ENCODE measurements around the gene CNTN4. TPM values are rescaled to one million over a fixed set of nuclear protein-coding genes. Genes with fewer than 3 reads are reported as not detected.

The CNTN4 gene
- total RNA-seq, 4 donors from 2014 or later: 33.6 to 112 (median 53.1) TPM

DNA sequence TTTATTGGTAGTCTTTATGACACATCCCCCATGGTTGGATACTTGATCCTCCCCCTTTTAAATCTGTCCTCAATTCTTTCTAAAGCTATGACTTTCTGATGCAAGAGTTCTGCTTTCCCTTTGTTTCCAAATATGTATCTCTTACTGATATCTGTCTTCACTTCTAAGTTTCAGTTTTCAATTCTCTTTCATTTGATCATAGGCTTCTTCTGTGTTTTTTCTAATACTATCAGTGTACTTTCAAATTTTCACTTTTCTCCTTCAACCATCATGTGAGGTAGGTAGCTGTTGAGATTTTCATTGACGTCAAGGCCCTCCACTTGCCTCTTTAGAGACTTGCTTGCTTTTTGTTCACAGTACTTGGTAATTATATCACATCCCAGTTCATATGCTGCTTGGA, 436.5 kb downstream of the CNTN4 start:
- Histone ChIP-seq H3K4me1 (no peaks in the 10 kb centered on the region), H3K27ac (no peak overlapping the region), H3K36me3 (no peaks in the 10 kb centered on the region), H3K4me3 (replicated peaks in 1 of 3) (no peak overlapping the region), H3K27me3 (no peaks in the 10 kb centered on the region), H3K9me3 (no peaks in the 10 kb centered on the region)
- TF ChIP-seq, protein P1, sequence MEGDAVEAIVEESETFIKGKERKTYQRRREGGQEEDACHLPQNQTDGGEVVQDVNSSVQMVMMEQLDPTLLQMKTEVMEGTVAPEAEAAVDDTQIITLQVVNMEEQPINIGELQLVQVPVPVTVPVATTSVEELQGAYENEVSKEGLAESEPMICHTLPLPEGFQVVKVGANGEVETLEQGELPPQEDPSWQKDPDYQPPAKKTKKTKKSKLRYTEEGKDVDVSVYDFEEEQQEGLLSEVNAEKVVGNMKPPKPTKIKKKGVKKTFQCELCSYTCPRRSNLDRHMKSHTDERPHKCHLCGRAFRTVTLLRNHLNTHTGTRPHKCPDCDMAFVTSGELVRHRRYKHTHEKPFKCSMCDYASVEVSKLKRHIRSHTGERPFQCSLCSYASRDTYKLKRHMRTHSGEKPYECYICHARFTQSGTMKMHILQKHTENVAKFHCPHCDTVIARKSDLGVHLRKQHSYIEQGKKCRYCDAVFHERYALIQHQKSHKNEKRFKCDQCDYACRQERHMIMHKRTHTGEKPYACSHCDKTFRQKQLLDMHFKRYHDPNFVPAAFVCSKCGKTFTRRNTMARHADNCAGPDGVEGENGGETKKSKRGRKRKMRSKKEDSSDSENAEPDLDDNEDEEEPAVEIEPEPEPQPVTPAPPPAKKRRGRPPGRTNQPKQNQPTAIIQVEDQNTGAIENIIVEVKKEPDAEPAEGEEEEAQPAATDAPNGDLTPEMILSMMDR (IDR thresholded peaks at IDR 0.05): no peak
- no peak for TF ChIP-seq POLR2A (IDR thresholded peaks at IDR 0.05)
- intact Hi-C loops (cut with DNase I): no loop called here
- 89% methylated on average over 1 of the region's 1 CpG for WGBS, 2 donors
- DNase-seq: no peak

DNA sequence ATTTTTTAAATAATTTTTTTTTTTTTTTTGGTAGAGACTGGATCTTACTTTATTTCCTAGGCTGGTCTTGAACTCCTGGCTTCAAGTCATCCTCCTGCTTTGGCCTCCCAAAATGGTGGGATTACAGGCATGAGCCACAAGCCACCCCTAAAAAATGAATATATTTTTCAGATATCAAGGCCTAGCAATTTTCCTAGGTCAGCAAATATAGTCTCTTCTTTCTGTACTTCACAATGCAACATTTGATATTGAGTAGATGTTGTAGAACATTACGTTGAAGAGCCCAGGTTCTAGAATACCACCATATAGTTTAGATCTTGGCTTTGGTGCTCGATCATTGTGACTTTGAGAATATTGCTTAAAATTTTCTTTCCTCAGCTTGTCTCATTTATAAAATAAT, 437.9 kb downstream of the CNTN4 start:
- 94 to 98% methylated on average over 2 of the region's 2 CpGs for WGBS, 2 donors
- DNase-seq: no peak

DNA sequence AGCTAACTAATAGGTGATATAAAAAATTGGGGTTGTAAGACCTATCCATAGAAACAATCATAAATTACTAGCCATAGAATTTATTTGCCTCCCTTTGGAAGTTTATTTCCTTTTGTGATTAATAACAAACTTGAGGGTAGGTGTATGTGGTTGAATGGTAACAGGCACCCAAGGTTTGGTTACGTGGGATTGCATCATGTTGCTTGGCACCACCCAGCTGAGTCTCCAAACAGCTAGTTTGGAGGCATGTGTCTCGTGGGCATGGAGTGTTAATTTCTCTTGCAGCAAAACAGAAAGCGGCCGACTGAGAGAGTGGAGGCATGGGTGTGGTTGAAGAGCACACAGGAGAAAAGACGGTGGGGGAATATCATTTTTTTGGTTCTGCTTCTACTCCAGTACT, 441.4 kb downstream of the CNTN4 start:
- no peaks in the 10 kb centered on the region for H3K36me3 ChIP-seq
- 86 to 91% methylated on average over 5 of the region's 5 CpGs for WGBS, 2 donors
- no peaks in the 10 kb centered on the region for H3K27me3 ChIP-seq
- no peak overlapping the region for H3K4me3 ChIP-seq (replicated peaks in 1 of 3)
- H3K27ac ChIP-seq: no peak overlapping the region
- no peak for TF ChIP-seq POLR2A (IDR thresholded peaks at IDR 0.05)
- TF ChIP-seq, protein P1 (IDR thresholded peaks at IDR 0.05): no peak
- intact Hi-C loops (cut with DNase I): no loop called here
- peaks cover 0 to 4% of the 10 kb centered on the region in 2 donors for H3K4me1 ChIP-seq
- no peaks in the 10 kb centered on the region for H3K9me3 ChIP-seq
- DNase-seq: no peak

More for the DNA sequence above, 437.9 kb downstream of the CNTN4 start:
- H3K27me3 ChIP-seq: no peaks in the 10 kb centered on the region
- H3K27ac ChIP-seq: no peak overlapping the region
- intact Hi-C loops (cut with DNase I): no loop called here
- TF ChIP-seq POLR2A (IDR thresholded peaks at IDR 0.05): no peak
- TF ChIP-seq, protein P1 (IDR thresholded peaks at IDR 0.05): no peak
- H3K36me3 ChIP-seq: no peaks in the 10 kb centered on the region
- no peaks in the 10 kb centered on the region for H3K9me3 ChIP-seq
- H3K4me3 ChIP-seq (replicated peaks in 1 of 3): no peak overlapping the region
- no peaks in the 10 kb centered on the region for H3K4me1 ChIP-seq

DNA sequence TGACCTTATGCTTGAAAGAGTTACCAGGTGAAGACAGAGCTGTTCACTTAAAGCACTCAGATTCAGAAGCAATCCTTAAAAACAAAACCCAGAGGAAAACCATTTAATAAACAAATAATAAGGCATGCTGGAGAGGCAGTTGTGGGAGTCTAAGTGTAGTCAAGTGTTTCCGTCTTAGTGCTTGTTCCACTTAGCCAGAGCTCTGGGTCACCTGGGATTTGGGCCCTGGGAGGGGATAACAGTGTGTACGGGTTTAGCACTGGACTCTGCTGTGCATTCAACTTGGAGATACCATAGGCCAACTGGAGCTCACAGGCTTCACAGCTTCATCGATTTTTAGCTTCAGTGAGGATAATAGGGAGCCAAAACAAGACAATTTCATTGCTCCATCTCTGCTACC, 444.6 kb downstream of the CNTN4 start:
- TF ChIP-seq POLR2A (IDR thresholded peaks at IDR 0.05): no peak
- TF ChIP-seq, protein P1 (IDR thresholded peaks at IDR 0.05): no peak
- WGBS, 2 donors: 30 to 46% methylated on average over 3 of the region's 3 CpGs
- DNase-seq: peak; percentile 20 to 33

DNA sequence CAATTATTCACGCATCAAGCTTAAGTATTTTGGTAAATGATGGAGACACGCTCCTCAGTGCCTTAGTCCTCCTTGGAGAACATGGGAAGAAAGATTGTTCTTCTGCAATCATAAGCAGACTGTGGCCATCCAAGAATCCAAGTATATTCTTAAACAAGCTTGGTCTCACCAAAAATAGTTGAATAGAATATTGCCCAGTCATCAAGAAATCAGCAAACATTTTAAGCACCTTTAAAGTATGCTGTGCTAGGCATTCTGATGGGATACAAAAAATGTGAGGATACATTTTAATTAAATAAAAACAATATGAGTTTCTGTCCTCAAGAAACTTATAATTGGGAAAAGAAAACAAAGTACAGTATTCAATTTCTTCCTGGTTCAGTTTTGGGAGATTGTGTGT, 445.5 kb downstream of the CNTN4 start:
- intact Hi-C loops (cut with DNase I): no loop called here
- 91 to 98% methylated on average over 2 of the region's 2 CpGs for WGBS, 2 donors
- TF ChIP-seq, protein P1 (IDR thresholded peaks at IDR 0.05): no peak
- no peak for TF ChIP-seq POLR2A (IDR thresholded peaks at IDR 0.05)

More for the DNA sequence above, 444.6 kb downstream of the CNTN4 start:
- Histone ChIP-seq H3K36me3 (no peaks in the 10 kb centered on the region), H3K27ac (no peak overlapping the region), H3K4me3 (replicated peaks in 1 of 3) (no peak overlapping the region), H3K4me1 (peaks cover 0 to 4% of the 10 kb centered on the region in 2 donors), H3K9me3 (no peaks in the 10 kb centered on the region), H3K27me3 (no peaks in the 10 kb centered on the region)
- intact Hi-C loops (cut with DNase I): no loop called here

More for the DNA sequence above, 445.5 kb downstream of the CNTN4 start:
- Histone ChIP-seq H3K9me3 (no peaks in the 10 kb centered on the region), H3K36me3 (no peaks in the 10 kb centered on the region), H3K4me3 (replicated peaks in 1 of 3) (no peak overlapping the region), H3K27ac (no peak overlapping the region), H3K4me1 (peaks cover 0 to 4% of the 10 kb centered on the region in 2 donors), H3K27me3 (no peaks in the 10 kb centered on the region)
- DNase-seq: no peak
